GM20000 (cell line): ENCODE measurements around the gene SNN.
A peak's percentile ranks its signal among the peaks of the same experiment; 100 is the strongest.

Experiments used
- DNase-seq: peaks from one replicate; pipeline ENCODE4 v3.0.0; 2012; ENCODE audit warnings: low spot score
- CTCF ChIP-seq: IDR thresholded peaks from 2 replicates; pipeline ENCODE4 v1.5.1; 2012; ENCODE audit warnings: mild to moderate bottlenecking, control low read depth; ENCODE audit errors: extremely low read depth, missing control alignments

The SNN gene

GRCh38 chr16:11667824-11668622 lies at the start of gene SNN:
SNN (plus strand) TSS chr16:11668455; CDS start chr16:11676060, 7,605 bp downstream.
- DNase-seq: peak; percentile 99
- no peak for TF ChIP-seq CTCF

GRCh38 chr16:11619327-11619851 lies 48.9 kb upstream of the SNN start:
- TF ChIP-seq CTCF: no peak

GRCh38 chr16:11620243-11621003 lies 47.8 kb upstream of the SNN start:
- TF ChIP-seq CTCF: no peak
- no peak for DNase-seq

More at GRCh38 chr16:11619327-11619851, 48.9 kb upstream of the SNN start:
- DNase-seq: no peak

GRCh38 chr16:11621539-11621919 lies 46.7 kb upstream of the SNN start:
- no peak for TF ChIP-seq CTCF
- no peak for DNase-seq

- TF ChIP-seq CTCF: no peak
- peak; percentile 40 for DNase-seq
Measured at GRCh38 chr16:11621920-11622651, 46.2 kb upstream of the SNN start.

GRCh38 chr16:11624205-11624604 lies 44.0 kb upstream of the SNN start:
- TF ChIP-seq CTCF: no peak
- DNase-seq: no peak
